B cell (primary cell): ENCODE measurements around the gene TMEM19. TPM values are rescaled to one million over a fixed set of nuclear protein-coding genes. Genes with fewer than 3 reads are reported as not detected.

Source experiments
- ATAC-seq: fragments of 200-7000 bp; cut with Tn5 transposase; one replicate; pipeline ENCODE4 v1.10.0; 2021; ENCODE audit warnings: low read depth, mild to moderate bottlenecking, moderate number of reproducible peaks, moderate library complexity
- CTCF ChIA-PET: fragments of 350-600 bp; sonication (Branson Sonifier 250); formaldehyde crosslinking; loops from one replicate; lab custom pipeline; 2021; ENCODE audit warnings: antibody characterized with exemption, inconsistent platforms; lab: Charles Lee
- POLR2A ChIA-PET: fragments of 350-600 bp; sonication (Branson Sonifier 250); formaldehyde crosslinking; loops from one replicate; lab custom pipeline; 2021; ENCODE audit warnings: antibody characterized with exemption; lab: Charles Lee
- DNase-seq: peaks from one replicate; pipeline ENCODE4 v3.0.0; 2013
- H2AFZ ChIP-seq: 2 replicates; pipeline ENCODE4 v1.6.1; 2012; ENCODE audit warnings: mild to moderate bottlenecking, low read depth, low read length; ENCODE audit not compliant: insufficient read depth, poor library complexity, severe bottlenecking
- H3K27ac ChIP-seq, 2 donors: 1 replicate in 1 of 2; 2 replicates in 1 of 2; pipeline ENCODE4 v1.5.1; 2012 to 2013; ENCODE audit warnings: low read length in 2 of 2, mild to moderate bottlenecking in 2 of 2, moderate library complexity in 1 of 2
- H3K27me3 ChIP-seq, 4 experiments: fragments of 200-600 bp in 1 of 4; sonication (generic) in 1 of 4; replicated peaks in 1 of 4; 1 replicate in 2 of 4; 2 replicates in 2 of 4; pipeline versions ENCODE4 v1.6.1 to v1.7.0; 2013 to 2016; ENCODE audit warnings: low read length in 3 of 4, mild to moderate bottlenecking in 2 of 4, mixed read lengths in 1 of 4, moderate library complexity in 1 of 4; ENCODE audit not compliant: insufficient read depth in 4 of 4, control insufficient read depth in 3 of 4; ENCODE audit errors: control extremely low read depth in 1 of 4
- H3K36me3 ChIP-seq, 2 experiments: replicated peaks in 1 of 2; 1 replicate in 1 of 2; 2 replicates in 1 of 2; pipeline versions ENCODE4 v1.6.1 to v1.7.1; 2013; ENCODE audit warnings: low read length in 1 of 2; ENCODE audit not compliant: insufficient read depth in 2 of 2, control insufficient read depth in 1 of 2; ENCODE audit errors: control extremely low read depth in 1 of 2, extremely low read depth in 1 of 2
- H3K4me1 ChIP-seq, 2 donors: fragments of 200-600 bp in 1 of 2; sonication (generic) in 1 of 2; 1 replicate in 1 of 2; 2 replicates in 1 of 2; pipeline versions ENCODE4 v1.5.1 to v1.6.1; 2013 to 2017; ENCODE audit warnings: low read length in 2 of 2; ENCODE audit not compliant: control insufficient read depth in 2 of 2, insufficient read depth in 2 of 2
- H3K4me2 ChIP-seq: replicated peaks from 2 replicates; pipeline ENCODE3; 2012; ENCODE audit warnings: mild to moderate bottlenecking, low read depth, low read length; ENCODE audit not compliant: poor library complexity, severe bottlenecking
- H3K4me3 ChIP-seq, 5 experiments: fragments of 200-600 bp in 1 of 5; sonication (generic) in 1 of 5; 1 replicate in 3 of 5; 2 replicates in 2 of 5; pipeline versions ENCODE4 v1.5.1 to v1.7.0; 2011 to 2016; ENCODE audit warnings: low read length in 4 of 5, mild to moderate bottlenecking in 4 of 5, low read depth in 2 of 5, control low read depth in 1 of 5, moderate library complexity in 1 of 5; ENCODE audit not compliant: insufficient read depth in 1 of 5; ENCODE audit errors: control extremely low read depth in 1 of 5, extremely low read depth in 1 of 5
- H3K79me2 ChIP-seq: fragments of 200-600 bp; sonication (generic); one replicate; pipeline ENCODE4 v1.6.0; 2016; ENCODE audit warnings: low read length; ENCODE audit not compliant: control insufficient read depth, insufficient read depth
- H3K9ac ChIP-seq: fragments of 200-600 bp; sonication (generic); 2 replicates; pipeline ENCODE4 v1.6.1; 2017; ENCODE audit warnings: mild to moderate bottlenecking, low read length, moderate library complexity
- H3K9me3 ChIP-seq, 3 donors: one replicate each; pipeline versions ENCODE4 v1.6.1 to v1.7.1; 2013; ENCODE audit warnings: low read length in 2 of 3; ENCODE audit not compliant: control insufficient read depth in 2 of 3, insufficient read depth in 1 of 3; ENCODE audit errors: control extremely low read depth in 1 of 3
- H4K20me1 ChIP-seq: 2 replicates; pipeline ENCODE4 v1.6.0; 2012; ENCODE audit warnings: mild to moderate bottlenecking, low read length; ENCODE audit not compliant: insufficient read depth, control insufficient read depth, poor library complexity, severe bottlenecking
- H3K27ac Mint-ChIP-seq: one replicate; pipeline ENCODE4 v1.8.0; 2021; ENCODE audit warnings: mixed read lengths
- H3K27me3 Mint-ChIP-seq: one replicate; pipeline ENCODE4 v1.8.0; 2021; ENCODE audit warnings: mixed read lengths
- H3K4me1 Mint-ChIP-seq: one replicate; pipeline ENCODE4 v1.8.0; 2021; ENCODE audit warnings: mixed read lengths
- H3K4me3 Mint-ChIP-seq: one replicate; pipeline ENCODE4 v1.8.0; 2021; ENCODE audit warnings: mixed read lengths
- H3K9me3 Mint-ChIP-seq: one replicate; pipeline ENCODE4 v1.8.0; 2022; ENCODE audit warnings: mixed read lengths; ENCODE audit not compliant: insufficient read depth
- CTCF ChIP-seq: fragments of 200-600 bp; IDR thresholded peaks from one replicate; pipeline ENCODE4 v1.8.0; 2022; ENCODE audit warnings: antibody characterized with exemption, mild to moderate bottlenecking
- EZH2 ChIP-seq: IDR thresholded peaks from 2 replicates; pipeline ENCODE4 v1.6.1; 2012; ENCODE audit warnings: borderline replicate concordance, low read depth, mild to moderate bottlenecking, moderate library complexity, low read length; ENCODE audit not compliant: insufficient read depth, poor library complexity, severe bottlenecking
- WGBS: methylation state at CpG from one replicate; pipeline ENCODE4 v1.1.5; 2013; ENCODE audit warnings: missing lambda C conversion rate; ENCODE audit not compliant: insufficient coverage; 5-methylcytosine and 5-hydroxymethylcytosine counted together
- intact Hi-C: fragments of 100-400 bp; cut with micrococcal nuclease; formaldehyde crosslinking; loops from one replicate; pipeline ENCODE4 v1.10.0; 2022
- polyA plus RNA-seq: library from polyadenylated mRNA; depleted of rRNA; stranded (reverse); fragments of >200 nt; gene quantifications from 2 replicates; pipeline ENCODE4 v1.2.3, GENCODE V29; 2012
- total RNA-seq, 2 donors: library from RNA; stranded (reverse); fragments of 120-200 nt in 1 of 2; gene quantifications; 1 replicate in 1 of 2; 2 replicates in 1 of 2; pipeline versions ENCODE4 v1.2.3 to v1.2.4, GENCODE V29; 2013 to 2022

The TMEM19 gene
- total and polyA plus RNA-seq, 2 donors (not counting 1 experiment from before 2014, with no cell fraction given): 39.4 to 53.6 TPM

- no peaks in the 10 kb centered on the region for H4K20me1 ChIP-seq
- H3K79me2 ChIP-seq: no peaks in the 10 kb centered on the region
- H3K9me3 Mint-ChIP-seq: no peaks in the 10 kb centered on the region
- DNase-seq (no peak), ATAC-seq (no peak)
- no peak for TF ChIP-seq CTCF
- no peak for TF ChIP-seq EZH2
- H3K9ac ChIP-seq: no peak overlapping the region
- H3K4me1 ChIP-seq: no peaks in the 10 kb centered on the region
- no peak overlapping the region for H3K27ac Mint-ChIP-seq
- intact Hi-C loops: loop anchor here (10.0 kb wide), 1 partner anchor 530 kb away; no protein-coding TSS in a partner anchor
- no peak overlapping the region for H3K27ac ChIP-seq
- H3K4me3 ChIP-seq: no peak overlapping the region
- POLR2A ChIA-PET: no interaction called here
- peaks cover 1% of the 10 kb centered on the region for H3K4me1 Mint-ChIP-seq
- peak overlapping the region; percentile 14 for H2AFZ ChIP-seq
- H3K9me3 ChIP-seq: no peaks in the 10 kb centered on the region
- WGBS: 96% methylated on average over 2 of the region's 5 CpGs
- H3K27me3 Mint-ChIP-seq: peaks cover 4% of the 10 kb centered on the region
- no peak overlapping the region for H3K4me2 ChIP-seq
- CTCF ChIA-PET: interaction anchor here (0.6 to 9.4 kb wide), 9 partner anchors 11 to 1278 kb away, joined by 3 to 116 read pairs (median 10); partner anchors contain the start of genes THAP2, TMEM19 and ZFC3H1
- H3K4me3 Mint-ChIP-seq: no peak overlapping the region
- H3K36me3 ChIP-seq: no peaks in the 10 kb centered on the region
- no peaks in the 10 kb centered on the region for H3K27me3 ChIP-seq
These were observed 58.8 kb downstream of the TMEM19 start for GRCh38 chr12:71744522-71745300.
